ENCODE results near the gene MYLK4. TPM values are rescaled to one million over a fixed set of nuclear protein-coding genes. Genes with fewer than 3 reads are reported as not detected.
A peak's percentile ranks its signal among the peaks of the same experiment; 100 is the strongest.

The MYLK4 gene
- total RNA-seq, 1 donor, result 0.72 TPM

GRCh38 chr6:2733736-2734480 lies 16.8 kb downstream of the MYLK4 start:
- no peak overlapping the region for H3K4me3 ChIP-seq (ENCODE audit: low read depth, low read length)
- no peak for DNase-seq (ENCODE audit: low read depth)
- no peak for TF ChIP-seq CTCF (IDR thresholded peaks at IDR 0.05; ENCODE audit: insufficient read depth, low read length)

- no peak overlapping the region for H3K4me3 ChIP-seq (ENCODE audit: low read depth, low read length)
- peak; percentile 62 for DNase-seq (ENCODE audit: low read depth)
- no peak for TF ChIP-seq CTCF (IDR thresholded peaks at IDR 0.05; ENCODE audit: insufficient read depth, low read length)
Observed at GRCh38 chr6:2733324-2733723, 17.4 kb downstream of the MYLK4 start.

- no peak for DNase-seq (ENCODE audit: low read depth)
- TF ChIP-seq CTCF (IDR thresholded peaks at IDR 0.05; ENCODE audit: insufficient read depth, low read length), result no peak
- no peak overlapping the region for H3K4me3 ChIP-seq (ENCODE audit: low read depth, low read length)
Observed at GRCh38 chr6:2732503-2733089, 18.1 kb downstream of the MYLK4 start.

GRCh38 chr6:2731281-2731909 lies 19.3 kb downstream of the MYLK4 start:
- TF ChIP-seq CTCF (IDR thresholded peaks at IDR 0.05; ENCODE audit: insufficient read depth, low read length), result no peak

GRCh38 chr6:2730353-2731107 lies 20.2 kb downstream of the MYLK4 start:
- TF ChIP-seq CTCF (IDR thresholded peaks at IDR 0.05; ENCODE audit: insufficient read depth, low read length), result no peak
- no peak for DNase-seq (ENCODE audit: low read depth)
- H3K4me3 ChIP-seq (ENCODE audit: low read depth, low read length), result no peak overlapping the region

More at GRCh38 chr6:2731281-2731909, 19.3 kb downstream of the MYLK4 start:
- no peak overlapping the region for H3K4me3 ChIP-seq (ENCODE audit: low read depth, low read length)
- DNase-seq (ENCODE audit: low read depth), result no peak

- DNase-seq (ENCODE audit: low read depth), result no peak
- TF ChIP-seq CTCF (IDR thresholded peaks at IDR 0.05; ENCODE audit: insufficient read depth, low read length), result no peak
- H3K4me3 ChIP-seq (ENCODE audit: low read depth, low read length), result no peak overlapping the region
Observed at GRCh38 chr6:2729921-2730320, 20.8 kb downstream of the MYLK4 start.

Data from fibroblast of the aortic adventitia (primary cell).